HCT116 (cell line): ENCODE data around the gene FIBCD1. TPM values are rescaled to one million over a fixed set of nuclear protein-coding genes. Genes with fewer than 3 reads are reported as not detected.

Experiments
- ATAC-seq: fragments of 200-7000 bp; cut with Tn5 transposase; 2 replicates; pipeline ENCODE4 v1.9.1; 2020; ENCODE audit warnings: mild to moderate bottlenecking, moderate library complexity
- BruUV-seq: library from RNA; stranded (reverse); fragments of 400-500 nt; replicated peaks from 2 replicates; lab custom pipeline; 2021; lab: Mats Ljungman, UMichigan
- CTCF ChIA-PET: fragments of 300-600 bp; sonication (Branson Sonifier 250); formaldehyde crosslinking; loops from one replicate; lab custom pipeline; 2021; ENCODE audit warnings: antibody characterized with exemption; lab: Charles Lee
- POLR2A ChIA-PET: fragments of 300-600, 350-600 bp; sonication (Branson Sonifier 250); formaldehyde crosslinking; loops from one replicate; lab custom pipeline; 2021; ENCODE audit warnings: antibody characterized with exemption; lab: Charles Lee
- RAD21 ChIA-PET, 2 experiments: fragments of 300-600 bp; sonication (Branson Sonifier 250); formaldehyde crosslinking; loops; one replicate each; lab custom pipeline; 2023; ENCODE audit warnings: low total read pairs in 2 of 2; ENCODE audit not compliant: uncharacterized antibody in 2 of 2, unreplicated experiment in 2 of 2, low non-redundant PET in 1 of 2; lab: Charles Lee
- DNase-seq: peaks from one replicate; pipeline ENCODE4 v3.0.0-alpha.2; 2010; ENCODE audit warnings: low read depth, low spot score
- H2AFZ ChIP-seq: fragments of 200-600 bp; shearing (Covaris generic), sonication (generic); 2 replicates; pipeline ENCODE4 v1.6.1; 2017; ENCODE audit warnings: low read depth, mixed run types, mixed read lengths, antibody characterized with exemption, low read length; ENCODE audit not compliant: poor library complexity, severe bottlenecking
- H3K27ac ChIP-seq: 2 replicates; pipeline ENCODE4 v1.5.1; 2012; ENCODE audit warnings: low read depth, low read length
- H3K27me3 ChIP-seq: fragments of 200-600 bp; sonication (generic); 2 replicates; pipeline ENCODE4 v1.6.1; 2016; ENCODE audit warnings: mixed run types, low read length, mixed read lengths; ENCODE audit not compliant: insufficient read depth
- H3K36me3 ChIP-seq, 2 experiments: fragments of 200-500 bp in 1 of 2; fragments of 200-600 bp in 1 of 2; sonication (Bioruptor generic) in 1 of 2; sonication (generic) in 1 of 2; 2 replicates each; pipeline versions ENCODE4 v1.5.1 to v1.6.1; 2014 to 2016; ENCODE audit warnings: low read length in 2 of 2, inconsistent platforms in 1 of 2, mixed read lengths in 1 of 2, mixed run types in 1 of 2; ENCODE audit not compliant: insufficient read depth in 2 of 2, control insufficient read depth in 1 of 2
- H3K4me1 ChIP-seq, 2 experiments: fragments of 200-600 bp in 1 of 2; sonication (generic) in 1 of 2; 2 replicates each; pipeline versions ENCODE4 v1.5.1 to v1.6.1; 2012 to 2017; ENCODE audit warnings: low read length in 2 of 2, inconsistent platforms in 1 of 2, mild to moderate bottlenecking in 1 of 2, mixed read lengths in 1 of 2, mixed run types in 1 of 2, moderate library complexity in 1 of 2; ENCODE audit not compliant: insufficient read depth in 2 of 2, control insufficient read depth in 1 of 2
- H3K4me2 ChIP-seq: fragments of 200-600 bp; sonication (generic); 2 replicates; pipeline ENCODE4 v1.6.1; 2017; ENCODE audit warnings: mixed run types, low read length, mixed read lengths
- H3K4me3 ChIP-seq, 2 experiments: fragments of 200-600 bp in 1 of 2; sonication (generic) in 1 of 2; replicated peaks in 1 of 2; 2 replicates each; pipeline ENCODE4 v1.5.1; 2011 to 2016; ENCODE audit warnings: low read length in 2 of 2, control low read depth in 1 of 2, low read depth in 1 of 2, mild to moderate bottlenecking in 1 of 2, mixed read lengths in 1 of 2, mixed run types in 1 of 2
- H3K79me2 ChIP-seq: fragments of 200-600 bp; sonication (generic); 2 replicates; pipeline ENCODE4 v1.6.1; 2017; ENCODE audit warnings: mild to moderate bottlenecking, mixed run types, low read length, moderate library complexity, mixed read lengths; ENCODE audit not compliant: insufficient read depth
- H3K9ac ChIP-seq: fragments of 200-600 bp; sonication (generic); 2 replicates; pipeline ENCODE4 v1.6.1; 2016; ENCODE audit warnings: low read length, mixed read lengths
- H3K9me2 ChIP-seq: fragments of 200-600 bp; sonication (generic), shearing (Covaris generic); 2 replicates; pipeline ENCODE4 v1.6.1; 2017; ENCODE audit warnings: mixed run types, mild to moderate bottlenecking, moderate library complexity; ENCODE audit not compliant: insufficient read depth
- H3K9me3 ChIP-seq, 2 experiments: fragments of 200-500 bp in 1 of 2; fragments of 200-600 bp in 1 of 2; sonication (Bioruptor generic) in 1 of 2; sonication (generic) in 1 of 2; 2 replicates each; pipeline ENCODE4 v1.6.1; 2014 to 2017; ENCODE audit warnings: low read length in 2 of 2, mixed read lengths in 2 of 2, inconsistent platforms in 1 of 2, low read depth in 1 of 2, mild to moderate bottlenecking in 1 of 2, mixed run types in 1 of 2, moderate library complexity in 1 of 2; ENCODE audit not compliant: control insufficient read depth in 1 of 2, insufficient read depth in 1 of 2
- H4K20me1 ChIP-seq: fragments of 200-600 bp; sonication (generic), shearing (Covaris generic); 2 replicates; pipeline ENCODE4 v1.6.1; 2017; ENCODE audit warnings: mixed run types, mild to moderate bottlenecking, moderate library complexity; ENCODE audit not compliant: insufficient read depth
- CBX3 ChIP-seq: IDR thresholded peaks from 2 replicates; pipeline ENCODE4 v1.6.1; 2012; ENCODE audit warnings: low read depth
- CEBPB ChIP-seq: IDR thresholded peaks from 2 replicates; pipeline ENCODE4 v1.6.1; 2012; ENCODE audit warnings: low read depth
- CTCF ChIP-seq, 3 experiments: fragments of 200-600 bp in 1 of 3; sonication (generic) in 1 of 3; IDR thresholded peaks in 2 of 3; conservative IDR thresholded peaks in 1 of 3; 2 replicates each; pipeline ENCODE4 v1.5.1; 2012 to 2017; ENCODE audit warnings: low read depth in 2 of 3, low read length in 2 of 3, antibody characterized with exemption in 1 of 3, borderline replicate concordance in 1 of 3, control low read depth in 1 of 3, mild to moderate bottlenecking in 1 of 3, mixed read lengths in 1 of 3, mixed run types in 1 of 3, moderate library complexity in 1 of 3; ENCODE audit not compliant: insufficient read depth in 1 of 3
- EGR1 ChIP-seq: IDR thresholded peaks from 2 replicates; pipeline ENCODE4 v1.6.1; 2012; ENCODE audit warnings: low read depth
- ELF1 ChIP-seq: IDR thresholded peaks from 2 replicates; pipeline ENCODE4 v1.6.1; 2012; ENCODE audit warnings: low read depth, borderline replicate concordance
- EZH2phosphoT487 ChIP-seq: fragments of 200-600 bp; IDR thresholded peaks from 2 replicates; pipeline ENCODE4 v1.6.1; 2018; ENCODE audit warnings: antibody characterized with exemption, borderline replicate concordance
- FOSL1 ChIP-seq: IDR thresholded peaks from 2 replicates; pipeline ENCODE4 v1.6.1; 2012; ENCODE audit warnings: low read depth
- MAX ChIP-seq: IDR thresholded peaks from 2 replicates; pipeline ENCODE4 v1.6.1; 2012
- POLR2A ChIP-seq: IDR thresholded peaks from 2 replicates; pipeline ENCODE4 v1.7.0; 2011; ENCODE audit warnings: borderline replicate concordance; ENCODE audit not compliant: insufficient read depth, insufficient read length; ENCODE audit errors: extremely low read depth
- RAD21 ChIP-seq: IDR thresholded peaks from 2 replicates; pipeline ENCODE4 v1.6.1; 2012; ENCODE audit warnings: low read depth, mild to moderate bottlenecking
- SIN3A ChIP-seq: IDR thresholded peaks from 2 replicates; pipeline ENCODE4 v1.6.1; 2012; ENCODE audit warnings: low read depth
- SP1 ChIP-seq: IDR thresholded peaks from 2 replicates; pipeline ENCODE4 v1.6.1; 2012; ENCODE audit warnings: low read depth
- SRF ChIP-seq: IDR thresholded peaks from 2 replicates; pipeline ENCODE4 v1.6.1; 2012; ENCODE audit warnings: low read depth
- TCF7L2 ChIP-seq: IDR thresholded peaks from 2 replicates; pipeline ENCODE4 v1.7.0; 2011; ENCODE audit warnings: borderline replicate concordance, inconsistent platforms; ENCODE audit not compliant: insufficient read depth, insufficient read length; ENCODE audit errors: extremely low read depth
- YY1 ChIP-seq: IDR thresholded peaks from 2 replicates; pipeline ENCODE4 v1.6.1; 2011; ENCODE audit warnings: low read length, low read depth, moderate library complexity, mild to moderate bottlenecking; ENCODE audit not compliant: insufficient replicate concordance; ENCODE audit errors: extremely low read depth
- ZBTB33 ChIP-seq: IDR thresholded peaks from 2 replicates; pipeline ENCODE4 v1.6.1; 2011; ENCODE audit warnings: mild to moderate bottlenecking, low read length, moderate library complexity; ENCODE audit not compliant: insufficient replicate concordance; ENCODE audit errors: extremely low read depth
- ZFX ChIP-seq: fragments of 450-650 bp; IDR thresholded peaks from 2 replicates; pipeline ENCODE4 v1.6.1; 2017
- ZNF274 ChIP-seq: fragments of 200-500 bp; sonication (Bioruptor generic); IDR thresholded peaks from 2 replicates; pipeline ENCODE4 v1.6.1; 2014; ENCODE audit warnings: mild to moderate bottlenecking, low read depth, low read length, inconsistent platforms
- intact Hi-C: fragments of 100-400 bp; cut with micrococcal nuclease; formaldehyde crosslinking; loops from 2 replicates; pipeline ENCODE4 v1.10.0; 2022
- total RNA-seq: library from RNA; stranded (reverse); gene quantifications from one replicate; pipeline ENCODE4 v1.2.1, GENCODE V29; 2021; ENCODE audit not compliant: unreplicated experiment

FIBCD1 gene
- total RNA-seq, 1 experiment from 2014 or later: 26.1 TPM

GRCh38 chr9:130987738-130988399, 48.8 kb upstream of the FIBCD1 start:
- CTCF ChIA-PET: no interaction called here
- no peak for ATAC-seq

More at GRCh38 chr9:130987738-130988399, 48.8 kb upstream of the FIBCD1 start:
- Histone ChIP-seq H4K20me1 (no peaks in the 10 kb centered on the region), H3K9me3 (no peaks in the 10 kb centered on the region), H3K4me2 (no peak overlapping the region), H3K9me2 (no peaks in the 10 kb centered on the region), H3K36me3 (no peaks in the 10 kb centered on the region), H3K4me1 (no peaks in the 10 kb centered on the region), H3K79me2 (no peaks in the 10 kb centered on the region), H3K27me3 (no peaks in the 10 kb centered on the region), H3K9ac (no peak overlapping the region), H3K4me3 (no peak overlapping the region), H2AFZ (no peak overlapping the region), H3K27ac (no peak overlapping the region)
- intact Hi-C loops: no loop called here
- no TSS peak for BruUV-seq
- TF ChIP-seq SIN3A (no peak), YY1 (no peak), FOSL1 (no peak), CEBPB (no peak), ELF1 (no peak), ZNF274 (no peak), EZH2phosphoT487 (no peak), RAD21 (no peak), ZFX (no peak), SP1 (no peak), CTCF (IDR thresholded peaks at IDR 0.05 in 2 of 3, conservative IDR thresholded peaks at IDR 0.05 in 1 of 3; ENCODE audit: borderline replicate concordance in 1 of 3, insufficient read depth in 1 of 3, low read depth in 2 of 3, low read length in 2 of 3) (no peak), ZBTB33 (no peak), TCF7L2 (no peak), POLR2A (no peak), SRF (no peak), CBX3 (no peak), MAX (no peak), EGR1 (no peak)
- ChIA-PET RAD21 (no interaction called here), POLR2A (no interaction called here)
- no peak for DNase-seq
